ENCODE measurements around the gene TNFRSF1B.
"Not testable (repeated sequence)": the region's sequence is repeated elsewhere in the genome, so short reads cannot be mapped to it uniquely, and the experiment has no call there.

Gene TNFRSF1B

GRCh38 chr1:12208271-12208670, 41.5 kb downstream of the TNFRSF1B start:
- no peak overlapping the region for H3K4me3 ChIP-seq (ENCODE audit: low read depth, low read length)
- no peak for TF ChIP-seq CTCF (IDR thresholded peaks at IDR 0.05; ENCODE audit: insufficient read depth, low read depth, low read length, missing control alignments)
- no peak for DNase-seq (ENCODE audit: low read depth)

- peak; percentile 86 for DNase-seq (ENCODE audit: low read depth)
- peak; percentile 91 for TF ChIP-seq CTCF (IDR thresholded peaks at IDR 0.05; ENCODE audit: insufficient read depth, low read depth, low read length, missing control alignments)
- H3K4me3 ChIP-seq (ENCODE audit: low read depth, low read length) = no peak overlapping the region
These were observed 42.1 kb downstream of the TNFRSF1B start for GRCh38 chr1:12208764-12209494.

GRCh38 chr1:12209495-12209832, 42.7 kb downstream of the TNFRSF1B start:
- no peak overlapping the region for H3K4me3 ChIP-seq (ENCODE audit: low read depth, low read length)
- no peak for TF ChIP-seq CTCF (IDR thresholded peaks at IDR 0.05; ENCODE audit: insufficient read depth, low read depth, low read length, missing control alignments)
- no peak for DNase-seq (ENCODE audit: low read depth)

- TF ChIP-seq CTCF (IDR thresholded peaks at IDR 0.05; ENCODE audit: insufficient read depth, low read depth, low read length, missing control alignments) = no peak
- no peak for DNase-seq (ENCODE audit: low read depth)
These were observed 48.5 kb downstream of the TNFRSF1B start for GRCh38 chr1:12215118-12215961.

GRCh38 chr1:12219800-12220199, 53.0 kb downstream of the TNFRSF1B start:
- no peak overlapping the region for H3K4me3 ChIP-seq (ENCODE audit: low read depth, low read length)
- no peak for TF ChIP-seq CTCF (IDR thresholded peaks at IDR 0.05; ENCODE audit: insufficient read depth, low read depth, low read length, missing control alignments)
- no peak for DNase-seq (ENCODE audit: low read depth)

More at GRCh38 chr1:12215118-12215961, 48.5 kb downstream of the TNFRSF1B start:
- H3K4me3 ChIP-seq (ENCODE audit: low read depth, low read length) = no peak overlapping the region

GRCh38 chr1:12220890-12221289, 54.1 kb downstream of the TNFRSF1B start:
- no peak overlapping the region for H3K4me3 ChIP-seq (ENCODE audit: low read depth, low read length)
- no peak for DNase-seq (ENCODE audit: low read depth)
- no peak for TF ChIP-seq CTCF (IDR thresholded peaks at IDR 0.05; ENCODE audit: insufficient read depth, low read depth, low read length, missing control alignments)

GRCh38 chr1:12222700-12223099, 55.9 kb downstream of the TNFRSF1B start:
- not testable (repeated sequence) for H3K4me3 ChIP-seq (ENCODE audit: low read depth, low read length); DNase-seq (ENCODE audit: low read depth)

GRCh38 chr1:12224092-12224491, 57.3 kb downstream of the TNFRSF1B start:
- not testable (repeated sequence) for H3K4me3 ChIP-seq (ENCODE audit: low read depth, low read length); DNase-seq (ENCODE audit: low read depth)
